LNCaP clone FGC (cell line): Measurements from ENCODE around the gene CPT1A.

ENCODE experiments used
- DNase-seq: peaks from one replicate; pipeline ENCODE4 v3.0.0-alpha.2; 2011; ENCODE audit warnings: low read depth
- H3K4me3 ChIP-seq: 2 replicates; pipeline ENCODE4 v1.5.1; 2011; ENCODE audit warnings: mild to moderate bottlenecking, low read depth, low read length, control low read depth
- TF ChIP-seq, protein P1 (sequence below): IDR thresholded peaks from 2 replicates; pipeline ENCODE4 v1.5.1; 2012; ENCODE audit warnings: mild to moderate bottlenecking; ENCODE audit not compliant: control insufficient read depth, insufficient read depth; ENCODE audit errors: extremely low read depth

The CPT1A gene

DNA sequence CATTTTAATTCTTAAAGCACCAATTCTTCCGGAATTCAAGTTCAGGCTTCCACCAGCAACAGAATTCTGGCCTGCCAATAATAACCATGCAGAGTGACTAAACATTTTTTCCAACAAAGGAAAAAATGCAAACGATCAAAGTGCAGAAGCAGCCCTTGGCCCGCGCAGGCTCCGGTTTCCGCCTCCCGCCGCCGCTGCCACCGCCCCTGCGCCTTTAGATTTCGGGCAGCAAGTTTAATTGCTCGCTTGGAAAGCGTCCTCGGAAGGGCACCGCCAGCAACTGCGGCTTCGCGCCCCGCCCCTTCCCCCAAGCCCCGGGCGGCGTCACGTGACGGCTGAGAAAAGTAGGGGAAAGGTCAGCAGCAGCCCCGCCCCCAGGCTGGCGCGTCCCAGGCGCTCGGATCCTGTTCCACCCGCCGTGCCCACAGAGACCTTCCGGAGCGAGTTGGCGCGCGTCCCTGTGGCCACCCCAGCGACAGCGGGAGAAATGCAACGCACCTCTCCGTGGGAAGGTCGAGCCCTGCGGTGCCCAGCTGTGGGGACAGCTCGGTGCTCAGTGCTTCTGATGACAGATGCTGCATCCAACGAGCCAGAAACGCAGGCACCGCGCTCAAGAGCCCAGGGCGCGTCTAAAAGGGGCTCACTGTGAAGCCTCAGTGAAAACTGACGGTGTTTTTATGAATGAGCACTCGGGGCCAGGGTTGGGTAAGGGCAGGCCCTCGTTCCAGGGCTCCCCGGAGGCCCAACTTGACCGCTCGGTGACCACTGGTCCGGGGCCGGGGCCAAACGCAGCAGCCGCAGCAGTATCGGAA is 2.5 kb downstream of the CPT1A start:
- peak; percentile 84 for DNase-seq
- TF ChIP-seq, protein P1, sequence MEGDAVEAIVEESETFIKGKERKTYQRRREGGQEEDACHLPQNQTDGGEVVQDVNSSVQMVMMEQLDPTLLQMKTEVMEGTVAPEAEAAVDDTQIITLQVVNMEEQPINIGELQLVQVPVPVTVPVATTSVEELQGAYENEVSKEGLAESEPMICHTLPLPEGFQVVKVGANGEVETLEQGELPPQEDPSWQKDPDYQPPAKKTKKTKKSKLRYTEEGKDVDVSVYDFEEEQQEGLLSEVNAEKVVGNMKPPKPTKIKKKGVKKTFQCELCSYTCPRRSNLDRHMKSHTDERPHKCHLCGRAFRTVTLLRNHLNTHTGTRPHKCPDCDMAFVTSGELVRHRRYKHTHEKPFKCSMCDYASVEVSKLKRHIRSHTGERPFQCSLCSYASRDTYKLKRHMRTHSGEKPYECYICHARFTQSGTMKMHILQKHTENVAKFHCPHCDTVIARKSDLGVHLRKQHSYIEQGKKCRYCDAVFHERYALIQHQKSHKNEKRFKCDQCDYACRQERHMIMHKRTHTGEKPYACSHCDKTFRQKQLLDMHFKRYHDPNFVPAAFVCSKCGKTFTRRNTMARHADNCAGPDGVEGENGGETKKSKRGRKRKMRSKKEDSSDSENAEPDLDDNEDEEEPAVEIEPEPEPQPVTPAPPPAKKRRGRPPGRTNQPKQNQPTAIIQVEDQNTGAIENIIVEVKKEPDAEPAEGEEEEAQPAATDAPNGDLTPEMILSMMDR, result 0 out of 2 replicates have a peak, but pooled peaks have one; percentile 3
- H3K4me3 ChIP-seq, result peak overlapping the region; percentile 87

DNA sequence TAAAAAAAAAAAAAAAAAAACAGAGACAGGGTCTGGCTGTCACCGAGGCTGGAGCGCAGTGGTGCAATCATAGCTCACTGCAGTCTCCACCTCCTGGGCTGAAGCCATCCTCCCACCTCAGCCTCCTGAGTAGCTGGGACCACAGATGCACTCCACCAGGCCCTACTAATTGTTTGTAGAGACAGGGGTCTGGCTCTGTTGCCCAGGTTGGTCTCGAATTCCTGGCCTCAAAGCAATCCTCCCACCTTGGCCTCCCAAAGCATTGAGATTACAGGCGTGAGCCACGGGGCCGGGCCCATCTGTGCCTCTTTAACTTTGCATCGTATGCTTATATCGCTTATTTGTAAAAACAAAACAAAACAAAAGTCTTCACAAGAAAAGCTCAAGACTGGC is 3.1 kb downstream of the CPT1A start:
- TF ChIP-seq, protein P1, result no peak
- DNase-seq, result no peak
- H3K4me3 ChIP-seq, result peak overlapping the region; percentile 87

DNA sequence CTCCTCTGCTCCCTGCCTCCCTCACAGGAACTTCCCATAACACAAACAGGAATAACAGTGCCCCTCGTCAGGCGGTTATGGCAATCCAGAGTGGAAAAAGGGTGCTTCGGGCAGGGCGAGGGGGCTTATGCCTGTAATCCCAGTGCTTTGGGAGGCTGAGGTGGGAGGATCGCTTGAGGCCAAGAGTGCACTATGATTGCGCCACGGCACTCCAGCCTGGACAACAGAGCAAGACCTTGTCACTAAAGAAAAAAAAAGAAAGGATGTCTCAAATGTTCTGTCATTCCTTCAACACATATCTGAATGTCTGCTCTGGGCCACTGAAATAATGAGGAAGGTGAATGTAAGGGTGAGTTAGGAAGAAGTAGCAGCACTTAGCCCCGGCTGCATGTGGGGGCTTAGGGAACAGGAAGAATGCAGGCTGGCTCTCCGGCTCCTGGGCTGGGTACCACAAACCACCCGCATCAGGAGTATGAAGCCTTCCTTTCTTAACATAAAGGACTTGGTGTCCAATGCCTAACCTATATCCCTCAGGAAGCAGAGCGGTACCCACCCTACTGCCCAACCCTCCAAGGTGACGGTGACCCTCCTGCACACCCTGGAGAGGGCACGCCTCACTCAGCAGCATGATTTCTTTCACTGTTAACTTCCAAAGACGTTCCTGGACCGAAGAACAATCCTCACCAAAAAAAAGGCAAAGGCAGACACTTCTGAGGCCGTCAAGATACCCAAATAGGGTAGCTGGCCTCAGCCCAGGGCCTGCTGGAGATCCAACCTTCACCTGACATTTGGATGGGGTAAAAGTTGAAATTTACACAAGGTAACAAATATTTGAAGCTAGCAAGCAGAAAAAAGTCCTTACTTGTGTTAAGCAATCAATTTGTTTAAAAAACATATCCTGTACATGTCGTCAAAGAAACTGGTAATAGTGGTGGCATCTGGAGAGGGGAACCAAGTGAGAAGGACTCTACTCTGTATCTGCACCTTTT is 3.8 kb downstream of the CPT1A start:
- TF ChIP-seq, protein P1, result no peak
- no peak for DNase-seq
- peak overlapping the region; percentile 87 for H3K4me3 ChIP-seq

DNA sequence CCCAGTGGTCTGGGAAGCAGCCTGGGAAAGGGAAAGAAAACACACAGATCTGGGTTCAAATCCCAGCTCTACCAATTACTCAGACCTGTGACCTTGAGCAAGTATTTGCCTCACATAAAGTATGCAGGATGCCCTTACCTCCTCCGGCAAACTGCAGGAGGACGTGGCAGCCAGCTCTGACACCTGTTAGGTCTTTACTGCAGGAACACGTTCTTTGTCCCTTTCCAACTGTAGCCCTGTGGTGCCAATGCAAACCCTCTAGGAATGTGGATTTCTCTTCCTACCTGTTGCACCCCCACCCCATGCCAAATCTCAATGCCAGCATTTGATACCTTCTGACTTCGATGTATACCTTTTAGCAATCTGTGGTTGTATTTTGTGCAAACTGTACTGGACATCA is 6.0 kb downstream of the CPT1A start:
- TF ChIP-seq, protein P1, result no peak
- DNase-seq, result no peak

DNA sequence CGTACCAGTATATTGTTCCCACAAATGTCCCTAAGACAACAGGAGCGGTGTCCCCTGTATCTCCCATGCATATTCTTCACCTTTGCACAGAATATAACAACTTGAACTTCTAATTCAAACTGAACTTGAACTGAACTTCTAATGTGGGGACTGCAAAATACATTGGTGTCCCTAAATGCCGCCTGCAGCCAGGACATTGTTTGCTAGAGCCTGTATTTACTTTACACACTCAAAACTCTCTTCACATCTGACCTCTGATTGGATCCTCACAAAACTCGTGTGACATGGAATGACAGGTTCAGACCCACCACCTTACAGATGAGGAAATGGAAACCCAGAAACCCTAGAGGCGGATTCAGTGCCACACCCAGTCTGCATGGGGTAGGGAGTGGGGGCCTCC is 6.4 kb downstream of the CPT1A start:
- H3K4me3 ChIP-seq, result no peak overlapping the region
- DNase-seq, result no peak
- TF ChIP-seq, protein P1, result no peak

More for the DNA sequence above, 6.0 kb downstream of the CPT1A start:
- H3K4me3 ChIP-seq, result no peak overlapping the region

DNA sequence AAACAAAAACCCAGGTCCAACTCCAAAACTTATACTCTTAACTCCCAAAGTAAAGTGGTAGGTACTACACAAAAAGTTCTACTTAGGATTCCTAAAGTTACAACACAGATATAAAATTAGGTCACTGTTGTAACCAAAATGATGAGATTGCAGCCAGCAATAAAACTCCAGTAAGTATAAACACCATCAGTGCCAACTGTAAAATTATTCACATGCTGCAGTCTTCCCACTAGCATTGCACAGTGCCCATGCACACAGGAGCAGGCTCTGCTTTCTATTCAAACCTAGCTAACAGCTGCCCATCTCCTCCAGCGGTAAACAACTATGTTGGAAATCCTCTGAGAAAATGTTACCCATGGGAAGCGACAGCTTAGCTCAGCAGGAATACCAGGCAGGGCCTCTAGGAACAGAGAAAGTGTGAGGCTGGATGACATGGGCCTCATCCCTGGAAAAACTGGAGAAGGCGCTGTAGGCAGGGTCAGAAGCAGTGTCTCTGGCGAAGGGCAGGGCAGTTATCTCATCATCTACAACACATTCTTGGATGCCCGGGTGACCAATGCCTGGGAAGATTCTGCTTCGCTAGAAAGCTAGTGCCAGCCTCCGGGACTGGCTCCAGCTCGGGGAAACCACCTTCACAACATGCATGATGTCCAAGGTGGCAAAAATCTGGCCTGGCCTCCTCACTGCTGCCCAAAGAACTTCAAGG is 9.1 kb downstream of the CPT1A start:
- DNase-seq, result peak; percentile 87
- TF ChIP-seq, protein P1, result no peak; the same call in 1 of the 2 replicates
- H3K4me3 ChIP-seq, result no peak overlapping the region
